Activated CD4-positive, alpha-beta T cell treated with anti-CD3 and anti-CD28 coated beads, Interleukin-2, Interleukin-4, amounts not matched to agents 100 ng/mL and 50 ng/mL, durations not matched to agents 16 hours and 8 hours (primary cell): ENCODE measurements around the gene FRS3.

ENCODE experiments used
- DNase-seq: peaks from one replicate; pipeline ENCODE4 v3.0.0-alpha.2; 2020; ENCODE audit warnings: low spot score

The FRS3 gene

GRCh38 chr6:41741625-41742490 is 37.8 kb downstream of the FRS3 start:
- no peak for DNase-seq

- no peak for DNase-seq
Observed at GRCh38 chr6:41740366-41741162, 39.1 kb downstream of the FRS3 start.

- DNase-seq = no peak
Observed at GRCh38 chr6:41739041-41739440, 40.7 kb downstream of the FRS3 start.

DNA sequence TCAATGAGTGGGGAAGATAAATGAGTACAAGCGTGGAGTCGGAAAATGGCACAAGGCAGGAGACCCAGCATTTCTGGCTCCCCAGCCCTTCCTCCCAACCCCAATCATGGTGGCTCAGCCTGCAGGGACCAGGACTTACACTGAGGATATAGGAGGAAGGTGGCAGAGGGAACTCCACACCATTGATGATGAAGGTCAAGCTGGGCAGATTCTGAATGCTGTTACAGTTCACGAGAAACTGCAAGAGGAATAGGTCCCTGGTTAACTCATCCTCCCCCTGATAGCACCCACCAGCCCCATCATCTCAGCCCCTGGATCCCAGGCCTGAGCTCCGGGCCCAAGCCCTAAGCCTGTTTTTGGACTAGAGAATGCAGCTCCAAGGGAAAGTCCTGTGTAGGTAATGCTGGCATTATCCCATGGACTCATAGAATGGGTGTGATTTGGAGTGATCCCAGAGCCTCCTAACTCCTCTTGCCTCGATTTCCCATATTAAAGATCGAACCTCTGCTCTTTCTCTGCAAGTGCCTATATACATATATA is 42.0 kb downstream of the FRS3 start:
- DNase-seq = no peak

DNA sequence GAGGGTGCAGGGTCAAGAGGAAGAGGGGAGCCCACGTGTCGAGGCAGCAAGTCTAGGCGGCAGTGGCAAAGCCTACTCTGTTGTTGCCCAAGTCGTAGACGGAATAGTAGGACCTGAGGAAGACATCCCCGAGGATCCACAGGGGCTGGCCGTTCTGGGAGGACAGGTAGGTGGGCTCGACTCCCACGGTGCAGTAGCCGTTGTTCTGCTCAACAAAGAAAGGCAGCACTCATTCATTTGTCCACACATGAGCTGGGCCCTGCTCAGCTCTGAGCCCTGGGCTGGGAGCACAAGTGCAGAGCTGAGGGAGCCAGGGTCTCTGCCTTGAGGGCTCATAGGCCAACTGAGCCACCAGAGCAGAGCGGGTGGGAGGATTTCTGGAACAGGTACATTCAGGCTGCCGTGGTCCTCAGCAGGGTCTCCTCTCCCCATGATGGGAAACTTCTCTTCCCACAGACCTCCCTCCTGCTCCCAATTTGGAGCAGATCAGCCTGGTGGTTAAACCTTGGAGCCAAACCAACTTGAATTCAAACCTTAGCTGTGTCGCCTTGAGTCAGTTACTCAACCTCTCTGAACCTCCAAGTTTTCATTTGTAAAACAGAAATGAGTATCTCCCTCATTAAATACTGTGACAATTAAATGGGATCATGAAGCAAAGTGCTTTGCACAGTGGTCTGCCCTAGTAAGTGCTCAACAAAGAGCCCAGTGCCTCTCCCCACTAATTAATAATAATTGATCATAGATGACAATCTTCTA is 42.7 kb downstream of the FRS3 start:
- no peak for DNase-seq

- no peak for DNase-seq
Observed at GRCh38 chr6:41736186-41736733, 43.4 kb downstream of the FRS3 start.

DNA sequence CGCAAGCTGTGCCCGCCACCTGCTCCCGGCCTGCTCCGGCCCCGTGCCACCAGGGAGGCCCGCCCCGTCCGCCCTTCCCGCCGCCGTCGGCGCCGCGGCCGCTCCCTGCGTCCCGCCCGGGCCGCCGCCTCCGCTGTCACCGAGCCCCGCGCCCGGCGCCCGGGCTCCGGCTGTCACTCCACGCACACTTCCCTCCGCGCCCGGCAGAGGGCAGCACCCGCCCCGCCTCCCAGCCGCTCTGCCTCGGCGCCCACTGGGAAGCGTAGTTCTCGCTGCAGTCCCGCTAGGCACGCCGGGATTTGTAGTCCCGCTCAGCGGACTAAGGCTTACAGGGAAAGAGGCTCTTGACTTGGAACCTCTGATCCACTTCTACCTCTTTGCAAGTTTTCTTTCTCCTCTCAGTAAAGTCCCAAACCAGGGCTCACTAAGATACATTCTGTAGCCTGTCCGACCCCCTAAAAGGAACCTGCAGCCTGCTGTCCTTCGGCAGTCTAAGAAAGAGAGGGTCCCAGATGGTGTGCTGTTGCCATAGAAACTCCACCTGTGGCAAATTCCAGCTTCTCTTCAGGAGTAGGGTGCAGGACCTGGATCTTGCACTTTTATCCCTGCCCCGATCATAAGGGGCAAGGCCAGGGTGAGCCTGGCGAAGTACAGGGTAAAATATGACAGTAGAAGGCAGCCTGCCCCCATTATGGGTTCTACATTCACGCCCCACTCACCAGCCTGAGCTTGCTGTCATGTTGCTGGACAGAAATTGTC is 44.1 kb downstream of the FRS3 start, which contains the start of gene TFEB:
TSS of gene TFEB (minus strand) at position 182 of the 759 bp plus-strand sequence. CDS start 44,395 bp downstream, outside the sequence.
- peak; percentile 94 for DNase-seq

- peak; percentile 62 for DNase-seq
Observed at GRCh38 chr6:41734666-41735426, 44.9 kb downstream of the FRS3 start.

GRCh38 chr6:41733707-41734665 is 45.7 kb downstream of the FRS3 start:
- DNase-seq = peak; percentile 37

GRCh38 chr6:41733360-41733706 is 46.4 kb downstream of the FRS3 start:
- DNase-seq = no peak

DNA sequence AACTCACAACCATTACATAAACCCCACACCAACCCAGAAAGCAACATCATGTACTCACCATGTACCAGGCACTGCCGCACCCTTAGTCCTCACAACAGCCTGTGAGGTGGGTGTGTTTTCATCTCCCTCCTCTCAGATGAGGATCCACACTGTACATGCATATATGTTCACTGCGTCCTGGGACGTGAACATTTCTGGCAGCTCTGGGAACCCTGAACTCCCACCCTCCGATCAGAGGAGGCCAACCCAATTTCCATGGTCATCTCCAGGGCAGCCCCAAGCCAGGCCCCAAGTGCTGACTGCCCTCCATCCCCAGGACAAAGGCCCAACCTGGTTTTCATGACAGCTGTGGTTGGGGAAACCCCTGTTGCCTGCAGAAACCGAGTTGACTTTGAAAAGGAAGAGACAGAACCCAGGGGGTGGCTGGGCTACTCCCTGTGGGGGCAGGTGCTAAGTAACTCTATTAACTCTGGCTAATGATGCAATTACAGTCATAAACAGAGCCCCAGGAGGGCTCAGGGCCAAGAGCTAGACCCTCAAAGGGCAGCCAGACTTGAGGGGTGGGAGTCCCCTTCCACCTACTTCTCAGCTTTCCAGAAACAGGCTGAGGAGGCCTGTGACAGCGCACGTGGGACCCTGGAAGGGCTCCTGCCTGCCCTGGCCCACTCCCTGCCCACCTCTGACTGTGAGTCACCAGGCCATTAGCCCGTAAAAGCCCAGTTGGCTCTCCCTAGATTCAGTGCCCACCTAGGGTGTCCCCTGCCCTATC is 46.9 kb downstream of the FRS3 start:
- DNase-seq = peak; percentile 65

DNA sequence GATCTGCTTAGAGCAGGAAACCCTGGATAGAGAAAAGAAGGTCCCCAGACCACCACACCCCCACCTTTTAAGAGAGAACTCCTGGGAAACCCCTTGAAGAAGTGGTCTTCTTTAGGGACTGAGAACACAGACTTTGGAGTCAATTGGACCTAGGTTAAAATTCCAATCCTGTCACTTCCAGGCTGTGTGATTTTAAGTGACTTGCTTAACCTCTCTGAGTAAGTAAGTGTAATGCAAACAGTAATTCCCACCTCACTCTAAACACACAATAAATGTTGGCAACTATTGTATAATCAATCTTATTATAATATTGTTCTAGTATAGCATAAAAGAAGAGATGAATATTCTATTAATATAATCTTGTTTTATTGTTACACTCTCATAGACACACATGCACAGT is 47.6 kb downstream of the FRS3 start:
- no peak for DNase-seq

DNA sequence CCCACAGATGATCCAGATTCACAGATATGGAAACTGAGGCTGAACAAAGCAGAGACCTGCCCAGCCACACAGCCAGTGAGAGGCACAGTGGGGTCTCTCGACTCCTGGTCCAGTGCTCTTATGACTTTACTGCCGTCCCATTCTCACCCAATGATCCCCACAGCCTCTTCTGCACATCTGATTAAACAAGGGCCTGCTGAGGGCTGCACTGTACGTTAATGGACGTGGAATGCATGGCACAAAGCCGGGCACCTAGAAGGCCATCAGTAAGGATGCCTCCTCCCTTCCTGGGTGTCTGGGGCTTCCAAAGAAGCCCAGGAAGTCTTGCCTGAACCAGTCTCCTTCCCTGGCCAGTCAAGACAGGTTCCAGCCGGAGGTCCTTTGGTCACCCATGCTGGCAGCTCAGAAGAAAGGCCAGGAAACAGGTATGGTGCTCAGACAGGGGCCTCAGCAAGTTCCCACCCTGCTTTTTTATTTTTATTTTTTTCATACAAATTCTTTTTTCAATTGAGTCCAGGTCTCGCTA is 48.1 kb downstream of the FRS3 start:
- DNase-seq = no peak

- DNase-seq = peak; percentile 27
Observed at GRCh38 chr6:41730531-41731436, 48.9 kb downstream of the FRS3 start.

DNA sequence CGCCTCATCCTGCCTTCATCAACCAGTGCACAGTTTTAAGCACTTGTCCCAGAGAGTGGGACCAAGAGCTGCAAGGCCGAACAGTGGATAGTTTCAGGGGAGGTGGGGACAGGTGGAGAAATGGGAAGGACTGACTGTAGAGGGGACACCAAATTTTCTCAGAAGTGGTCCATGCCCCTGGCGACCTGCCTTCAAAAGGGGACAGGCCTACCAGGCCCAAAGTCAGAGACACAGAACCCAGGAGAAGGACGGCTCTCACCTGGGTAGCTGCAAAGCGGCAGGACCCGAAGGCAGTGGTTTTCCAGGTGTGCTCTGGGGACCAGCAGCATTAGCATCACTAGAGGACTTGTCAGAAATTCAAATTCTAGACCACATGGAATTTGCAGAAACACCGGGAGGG is 50.1 kb downstream of the FRS3 start:
- DNase-seq = no peak

DNA sequence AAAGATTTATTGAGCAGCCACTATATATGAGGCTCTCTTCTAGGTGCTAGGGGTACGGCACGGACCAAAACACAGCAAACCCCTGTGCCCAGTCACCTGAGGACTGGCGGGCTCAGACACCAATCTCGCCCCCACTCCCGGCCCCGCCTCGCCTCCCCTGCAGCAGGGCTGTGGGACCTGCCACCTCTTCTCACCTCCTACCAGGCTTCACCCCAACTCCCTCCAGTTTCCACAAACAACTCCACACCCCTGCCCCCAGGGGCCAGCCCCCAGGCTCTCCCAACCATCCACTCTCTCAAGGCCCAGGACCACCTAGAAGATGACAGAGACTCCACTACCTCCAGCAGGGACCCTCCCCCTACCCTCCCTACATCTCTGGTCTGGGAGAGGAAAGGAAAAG is 50.7 kb downstream of the FRS3 start:
- DNase-seq = no peak
